Body of pancreas (tissue), 4 donors: Measurements from ENCODE around the gene TAL1.

Experiments used
- POLR2A ChIP-seq, 3 donors: fragments of 450-650 bp; IDR thresholded peaks; one replicate each; pipeline ENCODE4 v1.6.1; 2016; ENCODE audit warnings: antibody characterized with exemption in 3 of 3, mild to moderate bottlenecking in 2 of 3
- TF ChIP-seq, protein P1 (sequence below), 7 experiments: fragments of 450-650 bp in 4 of 7; fragments of 200-600 bp in 3 of 7; sonication (generic) in 3 of 7; IDR thresholded peaks; one replicate each; pipeline ENCODE4 v1.5.1; 2016 to 2019; ENCODE audit warnings: antibody characterized with exemption in 7 of 7

GRCh38 chr1:47276850-47277249 is 44.8 kb upstream of the TAL1 start:
- TF ChIP-seq, protein P1, sequence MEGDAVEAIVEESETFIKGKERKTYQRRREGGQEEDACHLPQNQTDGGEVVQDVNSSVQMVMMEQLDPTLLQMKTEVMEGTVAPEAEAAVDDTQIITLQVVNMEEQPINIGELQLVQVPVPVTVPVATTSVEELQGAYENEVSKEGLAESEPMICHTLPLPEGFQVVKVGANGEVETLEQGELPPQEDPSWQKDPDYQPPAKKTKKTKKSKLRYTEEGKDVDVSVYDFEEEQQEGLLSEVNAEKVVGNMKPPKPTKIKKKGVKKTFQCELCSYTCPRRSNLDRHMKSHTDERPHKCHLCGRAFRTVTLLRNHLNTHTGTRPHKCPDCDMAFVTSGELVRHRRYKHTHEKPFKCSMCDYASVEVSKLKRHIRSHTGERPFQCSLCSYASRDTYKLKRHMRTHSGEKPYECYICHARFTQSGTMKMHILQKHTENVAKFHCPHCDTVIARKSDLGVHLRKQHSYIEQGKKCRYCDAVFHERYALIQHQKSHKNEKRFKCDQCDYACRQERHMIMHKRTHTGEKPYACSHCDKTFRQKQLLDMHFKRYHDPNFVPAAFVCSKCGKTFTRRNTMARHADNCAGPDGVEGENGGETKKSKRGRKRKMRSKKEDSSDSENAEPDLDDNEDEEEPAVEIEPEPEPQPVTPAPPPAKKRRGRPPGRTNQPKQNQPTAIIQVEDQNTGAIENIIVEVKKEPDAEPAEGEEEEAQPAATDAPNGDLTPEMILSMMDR (IDR thresholded peaks at IDR 0.05) = no peak
- TF ChIP-seq POLR2A (IDR thresholded peaks at IDR 0.05) = no peak
